ENCODE data around the gene PPOX. TPM values are rescaled to one million over a fixed set of nuclear protein-coding genes. Genes with fewer than 3 reads are reported as not detected.

Gene PPOX
- total and polyA plus RNA-seq, 8 donors, result 15.2 to 53.0 (median 46.6) TPM

DNA sequence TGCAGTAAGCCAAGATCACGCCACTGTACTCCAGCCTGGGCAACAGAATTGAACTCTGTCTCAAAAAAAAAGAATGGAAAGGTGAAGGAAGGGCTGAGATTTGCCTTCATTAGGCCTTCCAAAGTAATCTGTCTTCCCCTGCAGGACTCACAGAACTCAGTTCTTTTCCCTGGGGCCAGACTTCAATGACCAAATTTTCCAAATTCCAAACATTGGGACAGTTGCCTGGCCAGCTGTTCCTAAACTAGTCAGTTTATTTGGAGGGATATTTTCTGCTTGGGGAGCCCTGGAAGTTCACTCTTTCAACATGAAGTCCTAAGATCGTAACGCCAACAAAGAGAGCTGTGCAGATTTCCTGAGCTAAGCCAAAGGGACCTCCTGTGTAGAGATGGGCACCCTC is 28.3 kb upstream of the PPOX start:
- Histone ChIP-seq H3K4me3 (no peak overlapping the region), H3K27ac (no peak overlapping the region), H3K4me1 (peaks cover 3 to 34% of the 10 kb centered on the region in 2 donors), H3K27me3 (no peaks in the 10 kb centered on the region), H3K36me3 (no peaks in the 10 kb centered on the region), H3K9me3 (no peaks in the 10 kb centered on the region)
- no peak for TF ChIP-seq CTCF (IDR thresholded peaks at IDR 0.05)
- DNase-seq, result no peak
- intact Hi-C loops (cut with DNase I), result no loop called here
- ATAC-seq, result no peak

- intact Hi-C loops (cut with DNase I), result no loop called here
- DNase-seq, result no peak
Observed at GRCh38 chr1:161138431-161138830, 27.8 kb upstream of the PPOX start.

DNA sequence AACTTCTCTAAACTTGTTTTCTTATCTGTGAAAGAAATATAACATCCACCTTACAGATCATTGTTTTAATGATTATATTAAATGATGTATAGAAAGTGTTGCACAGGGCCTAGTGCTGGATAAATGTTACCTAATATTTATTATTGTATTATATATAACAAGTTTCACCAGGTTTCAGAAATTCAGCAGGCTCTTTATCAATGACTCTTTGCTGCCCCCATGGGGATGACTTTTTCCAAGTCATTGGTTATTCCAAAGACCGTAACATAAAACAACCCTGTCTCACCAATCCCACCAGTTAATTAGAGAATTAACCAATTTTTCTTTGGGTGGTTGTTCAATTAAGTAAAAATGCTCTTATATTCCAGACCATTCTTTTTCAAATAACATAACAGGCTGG is 26.5 kb upstream of the PPOX start:
- intact Hi-C loops (cut with DNase I), result no loop called here
- Histone ChIP-seq H3K36me3 (no peaks in the 10 kb centered on the region), H3K27ac (no peak overlapping the region), H3K4me3 (no peak overlapping the region), H3K27me3 (no peaks in the 10 kb centered on the region), H3K4me1 (peaks cover 0 to 21% of the 10 kb centered on the region in 2 donors), H3K9me3 (no peaks in the 10 kb centered on the region)
- TF ChIP-seq CTCF (IDR thresholded peaks at IDR 0.05), result peak; percentile 24 to 42
- ATAC-seq, result peak; percentile 71
- DNase-seq, result peak in 1 of 4 donors; percentile 54

More at GRCh38 chr1:161138431-161138830, 27.8 kb upstream of the PPOX start:
- ATAC-seq, result no peak
- Histone ChIP-seq H3K36me3 (no peaks in the 10 kb centered on the region), H3K9me3 (no peaks in the 10 kb centered on the region), H3K4me3 (no peak overlapping the region), H3K27me3 (no peaks in the 10 kb centered on the region), H3K4me1 (peaks cover 3 to 32% of the 10 kb centered on the region in 2 donors), H3K27ac (peak overlapping the region in 1 of 2 donors; percentile 24)
- TF ChIP-seq CTCF (IDR thresholded peaks at IDR 0.05), result no peak

DNA sequence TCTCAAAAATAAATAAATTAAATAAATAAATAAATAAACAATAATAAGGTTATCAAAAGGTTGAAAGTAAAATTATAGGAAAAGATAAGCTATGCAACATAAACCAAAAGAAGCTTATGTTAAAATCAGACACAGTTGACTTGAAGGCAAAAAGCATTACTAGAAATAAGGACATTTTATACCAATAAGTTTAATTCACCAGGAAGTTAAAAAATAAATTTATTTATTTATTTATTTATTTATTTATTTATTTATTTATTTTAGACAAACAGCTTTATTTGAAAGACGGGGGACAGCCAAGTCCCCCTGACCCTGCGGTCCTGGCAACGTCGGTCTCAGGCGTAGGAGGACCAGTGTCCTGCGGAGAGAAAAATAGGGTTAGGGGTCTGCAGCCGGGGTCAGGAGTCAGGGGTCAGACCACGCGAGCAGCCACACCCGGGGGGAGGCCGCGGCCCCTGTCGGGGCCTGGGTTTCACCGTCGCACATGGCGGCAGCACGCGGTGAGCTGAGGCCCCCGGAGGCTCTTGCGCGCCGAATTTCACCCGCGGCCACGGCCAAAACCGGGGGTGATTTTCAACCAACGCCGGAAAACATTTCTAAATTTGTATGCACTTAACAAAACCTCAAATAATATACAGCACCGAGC is 25.3 kb upstream of the PPOX start:
- H3K36me3 ChIP-seq, result no peaks in the 10 kb centered on the region
- DNase-seq (no peak), ATAC-seq (no peak)
- no peak overlapping the region for H3K27ac ChIP-seq
- H3K4me1 ChIP-seq, result peaks cover 0 to 17% of the 10 kb centered on the region in 2 donors
- no peaks in the 10 kb centered on the region for H3K9me3 ChIP-seq
- no peak for TF ChIP-seq CTCF (IDR thresholded peaks at IDR 0.05)
- H3K27me3 ChIP-seq, result no peaks in the 10 kb centered on the region
- H3K4me3 ChIP-seq, result no peak overlapping the region
- intact Hi-C loops (cut with DNase I), result no loop called here

GRCh38 chr1:161145832-161146231 is 20.4 kb upstream of the PPOX start:
- intact Hi-C loops (cut with DNase I), result no loop called here
- TF ChIP-seq CTCF (IDR thresholded peaks at IDR 0.05), result no peak
- no peaks in the 10 kb centered on the region for H3K27me3 ChIP-seq
- H3K4me1 ChIP-seq, result no peaks in the 10 kb centered on the region
- H3K4me3 ChIP-seq, result no peak overlapping the region
- H3K27ac ChIP-seq, result no peak overlapping the region
- no peak for DNase-seq
- no peaks in the 10 kb centered on the region for H3K9me3 ChIP-seq
- no peak for ATAC-seq
- H3K36me3 ChIP-seq, result no peaks in the 10 kb centered on the region

Data from left lung (tissue), 10 donors.